GM12878 (cell line): ENCODE measurements around the gene FPR1. TPM values are rescaled to one million over a fixed set of nuclear protein-coding genes. Genes with fewer than 3 reads are reported as not detected.

ENCODE experiments used
- ATAC-seq: fragments of 200-7000 bp; cut with Tn5 transposase; 3 replicates; pipeline ENCODE4 v1.9.1; 2020; ENCODE audit warnings: mild to moderate bottlenecking, moderate library complexity
- BruUV-seq: library from RNA; stranded (reverse); fragments of 400-500 nt; replicated peaks from 2 replicates; lab custom pipeline; 2021; lab: Mats Ljungman, UMichigan
- CTCF ChIA-PET: fragments of 300-600 bp; sonication (Branson Sonifier 250); formaldehyde crosslinking; extraction: SDS; loops from one replicate; lab custom pipeline; 2021; ENCODE audit warnings: inconsistent platforms; lab: Yijun Ruan, JAX
- POLR2A ChIA-PET: fragments of 350-600 bp; formaldehyde crosslinking; extraction: SDS; loops from one replicate; lab custom pipeline; 2021; ENCODE audit warnings: inconsistent platforms; lab: Charles Lee
- RAD21 ChIA-PET: fragments of 300-600 bp; sonication (Branson Sonifier 250); formaldehyde crosslinking; loops from one replicate; lab custom pipeline; 2023; ENCODE audit warnings: antibody characterized with exemption; ENCODE audit not compliant: unreplicated experiment; lab: Charles Lee
- SMC1A ChIA-PET: fragments of 300-600 bp; sonication (Branson Sonifier 250); formaldehyde crosslinking; loops from one replicate; lab custom pipeline; 2023; ENCODE audit not compliant: unreplicated experiment, uncharacterized antibody; lab: Charles Lee
- DNase-seq: peaks from one replicate; pipeline ENCODE4 v3.0.0-alpha.2; 2011; ENCODE audit warnings: low read depth, low spot score
- FAIRE-seq: peaks from 3 replicates; lab custom pipeline; 2011; peaks lifted over from hg19 to GRCh38; lab: Jason Lieb, UNC
- H2AFZ ChIP-seq: 2 replicates; pipeline ENCODE4 v1.6.0; 2011; ENCODE audit warnings: low read depth, low read length, control low read depth; ENCODE audit not compliant: control insufficient read depth
- H3K27ac ChIP-seq: 2 replicates; pipeline ENCODE4 v1.5.1; 2011; ENCODE audit warnings: control low read depth; ENCODE audit not compliant: control insufficient read depth, insufficient read depth
- H3K27me3 ChIP-seq, 2 experiments: replicated peaks in 1 of 2; 2 replicates each; pipeline versions ENCODE4 v1.6.0 to v1.6.1; 2011; ENCODE audit warnings: low read length in 1 of 2; ENCODE audit not compliant: control insufficient read depth in 2 of 2, insufficient read depth in 2 of 2
- H3K36me3 ChIP-seq, 2 experiments: 2 replicates each; pipeline ENCODE4 v1.5.1; 2011; ENCODE audit warnings: low read length in 1 of 2; ENCODE audit not compliant: control insufficient read depth in 2 of 2, insufficient read depth in 2 of 2
- H3K4me1 ChIP-seq: 2 replicates; pipeline ENCODE4 v1.6.1; 2011; ENCODE audit warnings: mild to moderate bottlenecking, low read length, moderate library complexity, mixed read lengths; ENCODE audit not compliant: control insufficient read depth, insufficient read depth
- H3K4me2 ChIP-seq: 2 replicates; pipeline ENCODE4 v1.6.0; 2011; ENCODE audit warnings: control low read depth; ENCODE audit not compliant: control insufficient read depth, insufficient read depth
- H3K4me3 ChIP-seq: fragments of 200-600 bp; sonication (generic); 2 replicates; pipeline ENCODE4 v1.5.1; 2016
- H3K79me2 ChIP-seq: 2 replicates; pipeline ENCODE4 v1.6.0; 2011; ENCODE audit warnings: low read length; ENCODE audit not compliant: control insufficient read depth, insufficient read depth
- H3K9ac ChIP-seq: 2 replicates; pipeline ENCODE4 v1.8.0; 2011; ENCODE audit warnings: low read length, control low read depth, mixed read lengths; ENCODE audit not compliant: control insufficient read depth, insufficient read depth
- H3K9me3 ChIP-seq: replicated peaks from 3 replicates; pipeline ENCODE4 v1.5.1; 2011; ENCODE audit warnings: mild to moderate bottlenecking, low read length; ENCODE audit not compliant: control insufficient read depth, insufficient read depth
- H4K20me1 ChIP-seq: 2 replicates; pipeline ENCODE4 v1.6.0; 2011; ENCODE audit not compliant: control insufficient read depth, insufficient read depth
- CEBPB ChIP-seq, 2 experiments: fragments of 150-350 bp in 1 of 2; IDR thresholded peaks; 2 replicates each; pipeline ENCODE4 v1.6.1; 2012 to 2014; ENCODE audit warnings: low read depth in 2 of 2, low read length in 2 of 2, borderline replicate concordance in 1 of 2, inconsistent platforms in 1 of 2
- HDAC6 ChIP-seq: fragments of 200-600 bp; sonication (generic); IDR thresholded peaks from one replicate; pipeline ENCODE4 v1.8.0; 2017; ENCODE audit warnings: antibody characterized with exemption; ENCODE audit not compliant: unreplicated experiment
- IRF5 ChIP-seq: fragments of 450-650 bp; IDR thresholded peaks from 2 replicates; pipeline ENCODE4 v1.6.1; 2017; ENCODE audit warnings: borderline replicate concordance
- JUNB ChIP-seq: IDR thresholded peaks from 2 replicates; pipeline ENCODE4 v1.6.1; 2016; ENCODE audit warnings: antibody characterized with exemption, mild to moderate bottlenecking
- LARP7 ChIP-seq: fragments of 450-650 bp; IDR thresholded peaks from 2 replicates; pipeline ENCODE4 v1.6.1; 2017; ENCODE audit warnings: mild to moderate bottlenecking
- MEF2B ChIP-seq: fragments of 450-650 bp; IDR thresholded peaks from 2 replicates; pipeline ENCODE4 v1.6.1; 2018; ENCODE audit warnings: mild to moderate bottlenecking, moderate library complexity; ENCODE audit not compliant: partially characterized antibody, poor library complexity, severe bottlenecking
- MXI1 ChIP-seq: fragments of 150-350 bp; IDR thresholded peaks from 2 replicates; pipeline ENCODE4 v1.6.1; 2011; ENCODE audit warnings: low read depth, mild to moderate bottlenecking, inconsistent platforms, low read length, improper control_type of control experiment
- MYC ChIP-seq: IDR thresholded peaks from 2 replicates; pipeline ENCODE4 v1.6.1; 2011; ENCODE audit warnings: mild to moderate bottlenecking, low read length, moderate library complexity, inconsistent platforms; ENCODE audit not compliant: insufficient read depth, insufficient replicate concordance, insufficient read length, severe bottlenecking
- PKNOX1 ChIP-seq: fragments of 450-650 bp; IDR thresholded peaks from 2 replicates; pipeline ENCODE4 v1.6.1; 2016; ENCODE audit warnings: mild to moderate bottlenecking
- REST ChIP-seq: IDR thresholded peaks from 2 replicates; pipeline ENCODE4 v1.6.1; 2012; ENCODE audit warnings: mild to moderate bottlenecking, low read depth, low read length
- SMARCA5 ChIP-seq: fragments of 450-650 bp; IDR thresholded peaks from 2 replicates; pipeline ENCODE4 v1.6.1; 2017; ENCODE audit warnings: mild to moderate bottlenecking
- SPI1 ChIP-seq: IDR thresholded peaks from 2 replicates; pipeline ENCODE4 v1.6.1; 2011; ENCODE audit warnings: low read depth, mild to moderate bottlenecking, low read length, moderate library complexity, borderline replicate concordance; ENCODE audit not compliant: insufficient read depth
- TBL1XR1 ChIP-seq: IDR thresholded peaks from 2 replicates; pipeline ENCODE4 v1.6.1; 2012; ENCODE audit warnings: low read depth, low read length, improper control_type of control experiment
- TCF7 ChIP-seq: IDR thresholded peaks from 2 replicates; pipeline ENCODE4 v1.6.1; 2014; ENCODE audit warnings: antibody characterized with exemption, borderline replicate concordance
- YBX1 ChIP-seq: fragments of 450-650 bp; IDR thresholded peaks from 2 replicates; pipeline ENCODE4 v1.6.1; 2016; ENCODE audit warnings: antibody characterized with exemption
- ZBTB4 ChIP-seq: fragments of 450-650 bp; formaldehyde crosslinking; IDR thresholded peaks from 2 replicates; pipeline ENCODE4 v1.4.0; 2022; ENCODE audit warnings: mild to moderate bottlenecking, moderate library complexity
- WGBS: methylation state at CpG from one replicate; pipeline ENCODE4 v1.1.6; 2016; ENCODE audit warnings: low lambda C conversion rate; ENCODE audit not compliant: insufficient replicate concordance, insufficient coverage; ENCODE audit errors: missing lambda C conversion rate; 5-methylcytosine and 5-hydroxymethylcytosine counted together
- in situ Hi-C: fragments of 300-500 bp; cut with MboI; formaldehyde crosslinking; loops from 9 replicates; pipeline ENCODE4 v1.14.3; 2018; ENCODE audit warnings: mixed read lengths
- intact Hi-C: fragments of 100-400 bp; cut with micrococcal nuclease; formaldehyde crosslinking; loops from one replicate; pipeline ENCODE4 v1.14.2; 2022; ENCODE audit not compliant: unreplicated experiment
- polyA plus RNA-seq, 11 experiments: library from polyadenylated mRNA; depleted of rRNA in 4 of 11; unstranded in 6 of 11; stranded (reverse) in 5 of 11; fragments of >200 nt; fragmentation: Nextera tagmentation in 4 of 11; fragmentation: Illumina TruSeq in 1 of 11; extraction: Ambion mirVana in 4 of 11; extraction: Trizol in 1 of 11; gene quantifications; 1 replicate in 1 of 11; 2 replicates in 10 of 11; pipeline versions ENCODE4 v1.2.1 to v1.2.3, GENCODE V29; 2011 to 2016; ENCODE audit warnings: inconsistent platforms in 2 of 11, missing spikeins in 2 of 11, low read depth in 1 of 11
- total RNA-seq, 4 experiments: library from RNA; depleted of rRNA in 3 of 4; stranded (reverse); fragments of >200 nt in 3 of 4; fragmentation: Illumina TruSeq in 1 of 4; extraction: Trizol in 1 of 4; gene quantifications; 2 replicates each; pipeline versions ENCODE4 v1.2.1 to v1.2.3, GENCODE V29; 2013 to 2021

FPR1 gene
- total and polyA plus RNA-seq, 10 of the 15 experiments (the other 5 are each of a cell fraction or from before 2014, with no cell fraction given): not detected

GRCh38 chr19:51727349-51727880, 24.3 kb downstream of the FPR1 start:
- BruUV-seq: no TSS peak
- Histone ChIP-seq H3K36me3 (no peaks in the 10 kb centered on the region), H3K4me3 (no peak overlapping the region), H3K79me2 (no peaks in the 10 kb centered on the region), H3K9me3 (peaks cover 4% of the 10 kb centered on the region; the same call in 1 of the 3 replicates), H2AFZ (no peak overlapping the region), H3K4me2 (no peak overlapping the region), H3K27me3 (no peaks in the 10 kb centered on the region), H3K9ac (no peak overlapping the region), H3K4me1 (no peaks in the 10 kb centered on the region), H4K20me1 (no peaks in the 10 kb centered on the region), H3K27ac (no peak overlapping the region)
- POLR2A ChIA-PET: no interaction called here
- in situ Hi-C loops (no loop called here), intact Hi-C loops (no loop called here)
- DNase-seq: no peak
- WGBS: 7% methylated on average over 7 of the region's 7 CpGs
- SMC1A ChIA-PET: no interaction called here
- no peak for ATAC-seq
- RAD21 ChIA-PET: no interaction called here
- CTCF ChIA-PET: interaction anchor here (0.6 kb wide), 1 partner anchor 81 kb away, joined by 3 read pairs; no protein-coding TSS in a partner anchor
- no peak for FAIRE-seq
- TF ChIP-seq IRF5: no peak
- TF ChIP-seq PKNOX1: no peak
- TF ChIP-seq ZBTB4: no peak
- no peak for TF ChIP-seq SPI1
- TF ChIP-seq LARP7: no peak
- TF ChIP-seq SMARCA5: no peak
- TF ChIP-seq MYC: no peak
- no peak for TF ChIP-seq JUNB
- no peak for TF ChIP-seq TCF7
- TF ChIP-seq TBL1XR1: no peak
- TF ChIP-seq MXI1: no peak
- TF ChIP-seq YBX1: no peak
- no peak for TF ChIP-seq HDAC6
- TF ChIP-seq REST: no peak
- no peak for TF ChIP-seq CEBPB (IDR thresholded peaks at IDR 0.05; ENCODE audit: borderline replicate concordance in 1 of 2, low read depth in 2 of 2, low read length in 2 of 2)
- TF ChIP-seq MEF2B: no peak
